Esophagus muscularis mucosa (tissue), 4 donors: Measurements from ENCODE around the gene KCND3. TPM values are rescaled to one million over a fixed set of nuclear protein-coding genes. Genes with fewer than 3 reads are reported as not detected.

ENCODE experiments used
- DNase-seq: peaks from one replicate; pipeline ENCODE4 v3.0.0-alpha.2; 2017; ENCODE audit errors: extremely low spot score
- H3K27ac ChIP-seq, 4 donors: fragments of 200-600 bp; sonication (generic); replicated peaks in 1 of 4; 1 replicate in 3 of 4; 2 replicates in 1 of 4; pipeline ENCODE4 v1.5.1; 2016 to 2019; ENCODE audit warnings: mild to moderate bottlenecking in 1 of 4
- H3K27me3 ChIP-seq, 4 donors: fragments of 200-600 bp; sonication (generic); one replicate each; pipeline versions ENCODE4 v1.5.1 to v1.6.0; 2016 to 2019
- H3K36me3 ChIP-seq, 4 donors: fragments of 200-600 bp; sonication (generic); one replicate each; pipeline ENCODE4 v1.5.1; 2016 to 2019
- H3K4me1 ChIP-seq, 4 donors: fragments of 200-600 bp; sonication (generic); one replicate each; pipeline ENCODE4 v1.5.1; 2016 to 2019
- H3K4me3 ChIP-seq, 4 donors: fragments of 200-600 bp; sonication (generic); 1 replicate in 2 of 4; 2 replicates in 2 of 4; pipeline ENCODE4 v1.5.1; 2016 to 2019; ENCODE audit warnings: mild to moderate bottlenecking in 4 of 4, moderate library complexity in 1 of 4
- H3K9me3 ChIP-seq, 4 donors: fragments of 200-600 bp; sonication (generic); 1 replicate in 3 of 4; 2 replicates in 1 of 4; pipeline ENCODE4 v1.5.1; 2016 to 2019
- CTCF ChIP-seq, 3 experiments: fragments of 200-600 bp in 2 of 3; fragments of 450-650 bp in 1 of 3; sonication (generic) in 2 of 3; IDR thresholded peaks; one replicate each; pipeline ENCODE4 v1.5.1; 2017 to 2019; ENCODE audit warnings: antibody characterized with exemption in 3 of 3, mild to moderate bottlenecking in 2 of 3, moderate library complexity in 1 of 3
- EP300 ChIP-seq: sonication (generic); formaldehyde crosslinking; IDR thresholded peaks from one replicate; pipeline ENCODE4 v1.6.1; 2017; ENCODE audit warnings: antibody characterized with exemption
- POLR2A ChIP-seq: fragments of 450-650 bp; IDR thresholded peaks from one replicate; pipeline ENCODE4 v1.6.1; 2017; ENCODE audit warnings: antibody characterized with exemption, moderate library complexity, mild to moderate bottlenecking, low read depth
- POLR2AphosphoS5 ChIP-seq, 2 donors: sonication (generic); formaldehyde crosslinking; IDR thresholded peaks; one replicate each; pipeline ENCODE4 v1.6.1; 2017; ENCODE audit warnings: antibody characterized with exemption in 2 of 2
- WGBS: methylation state at CpG from one replicate; pipeline ENCODE4 v1.1.5; 2018; 5-methylcytosine and 5-hydroxymethylcytosine counted together
- intact Hi-C: fragments of 100-400 bp; cut with DNase I; formaldehyde crosslinking; loops from one replicate; pipeline ENCODE4 v1.15.1; 2023
- total RNA-seq, 4 donors: library from RNA; depleted of rRNA; stranded (reverse); fragments of >200 nt; gene quantifications; one replicate each; pipeline versions ENCODE4 v1.1.0 to v1.2.1, GENCODE V29; 2016

The KCND3 gene
- total RNA-seq, 4 donors from 2014 or later = 25.7 to 57.6 (median 47.5) TPM

GRCh38 chr1:111843177-111843576, 146.3 kb downstream of the KCND3 start:
- no peaks in the 10 kb centered on the region for H3K9me3 ChIP-seq
- no peaks in the 10 kb centered on the region for H3K36me3 ChIP-seq
- 58% methylated on average over 2 of the region's 2 CpGs for WGBS
- H3K4me3 ChIP-seq = no peak overlapping the region
- H3K27me3 ChIP-seq = no peaks in the 10 kb centered on the region
- DNase-seq = no peak
- H3K27ac ChIP-seq = no peak overlapping the region
- H3K4me1 ChIP-seq = peaks cover 8 to 22% (median 12%) of the 10 kb centered on the region in 4 donors
- no peak for TF ChIP-seq POLR2AphosphoS5 (IDR thresholded peaks at IDR 0.05)
- no peak for TF ChIP-seq POLR2A
- TF ChIP-seq CTCF (IDR thresholded peaks at IDR 0.05) = no peak
- no peak for TF ChIP-seq EP300
- intact Hi-C loops = no loop called here

- H3K4me1 ChIP-seq = peaks cover 8 to 22% (median 11%) of the 10 kb centered on the region in 4 donors
- H3K36me3 ChIP-seq = no peaks in the 10 kb centered on the region
- no peaks in the 10 kb centered on the region for H3K9me3 ChIP-seq
- DNase-seq = no peak
- no peaks in the 10 kb centered on the region for H3K27me3 ChIP-seq
- no peak overlapping the region for H3K4me3 ChIP-seq
- H3K27ac ChIP-seq = no peak overlapping the region
- intact Hi-C loops = no loop called here
- WGBS = 85% methylated on average over 3 of the region's 3 CpGs
- no peak for TF ChIP-seq POLR2AphosphoS5 (IDR thresholded peaks at IDR 0.05)
- no peak for TF ChIP-seq EP300
- TF ChIP-seq CTCF (IDR thresholded peaks at IDR 0.05) = no peak
- TF ChIP-seq POLR2A = no peak
Observed at GRCh38 chr1:111842411-111842810, 147.1 kb downstream of the KCND3 start.

- TF ChIP-seq CTCF (IDR thresholded peaks at IDR 0.05) (no peak), POLR2A (no peak), POLR2AphosphoS5 (IDR thresholded peaks at IDR 0.05) (no peak), EP300 (no peak)
- Histone ChIP-seq H3K27me3 (no peaks in the 10 kb centered on the region), H3K4me3 (no peak overlapping the region), H3K27ac (no peak overlapping the region), H3K9me3 (no peaks in the 10 kb centered on the region), H3K36me3 (no peaks in the 10 kb centered on the region), H3K4me1 (peaks cover 7 to 18% (median 8%) of the 10 kb centered on the region in 4 donors)
- no peak for DNase-seq
- WGBS = 72% methylated on average over 2 of the region's 2 CpGs
- intact Hi-C loops = no loop called here
Observed at GRCh38 chr1:111841746-111842145, 147.7 kb downstream of the KCND3 start.

GRCh38 chr1:111841189-111841588, 148.3 kb downstream of the KCND3 start:
- no peak for TF ChIP-seq POLR2A
- TF ChIP-seq POLR2AphosphoS5 (IDR thresholded peaks at IDR 0.05) = no peak
- TF ChIP-seq EP300 = no peak
- TF ChIP-seq CTCF (IDR thresholded peaks at IDR 0.05) = no peak
- intact Hi-C loops = no loop called here
- WGBS = 91% methylated on average over 7 of the region's 7 CpGs
- Histone ChIP-seq H3K27ac (no peak overlapping the region), H3K4me1 (peaks cover 1 to 13% (median 2%) of the 10 kb centered on the region in 4 donors), H3K36me3 (no peaks in the 10 kb centered on the region), H3K9me3 (no peaks in the 10 kb centered on the region), H3K4me3 (no peak overlapping the region), H3K27me3 (no peaks in the 10 kb centered on the region)
- no peak for DNase-seq

GRCh38 chr1:111837393-111837792, 152.1 kb downstream of the KCND3 start:
- H3K36me3 ChIP-seq = no peaks in the 10 kb centered on the region
- 56% methylated on average over 7 of the region's 7 CpGs for WGBS
- intact Hi-C loops = no loop called here
- H3K27me3 ChIP-seq = no peaks in the 10 kb centered on the region
- peaks cover 0 to 3% (median 0%) of the 10 kb centered on the region in 4 donors for H3K4me1 ChIP-seq
- H3K4me3 ChIP-seq = no peak overlapping the region
- H3K27ac ChIP-seq = no peak overlapping the region
- DNase-seq = no peak
- H3K9me3 ChIP-seq = no peaks in the 10 kb centered on the region
- TF ChIP-seq POLR2AphosphoS5 (IDR thresholded peaks at IDR 0.05) = no peak
- TF ChIP-seq EP300 = no peak
- no peak for TF ChIP-seq CTCF (IDR thresholded peaks at IDR 0.05)
- no peak for TF ChIP-seq POLR2A
